ENCODE results near the gene SLC15A4. TPM values are rescaled to one million over a fixed set of nuclear protein-coding genes. Genes with fewer than 3 reads are reported as not detected.

SLC15A4 gene
- total RNA-seq, 2 donors from 2014 or later = 116 to 165 TPM

- peaks cover 23 to 53% of the 10 kb centered on the region in 2 donors for H3K4me1 ChIP-seq (ENCODE audit: control insufficient read depth in 1 of 2, low read depth in 2 of 2)
- no peaks in the 10 kb centered on the region for H3K27me3 ChIP-seq (replicated peaks; ENCODE audit: insufficient read depth)
- peaks cover 61% of the 10 kb centered on the region for H3K36me3 ChIP-seq
- DNase-seq (ENCODE audit: low spot score) (no peak), ATAC-seq (ENCODE audit: insufficient number of reproducible peaks, low FRiP score, low read depth) (no peak)
- peak overlapping the region in 1 of 2 donors; percentile 82 for H3K27ac ChIP-seq
- H3K9me3 ChIP-seq = no peaks in the 10 kb centered on the region
- TF ChIP-seq, protein P1, sequence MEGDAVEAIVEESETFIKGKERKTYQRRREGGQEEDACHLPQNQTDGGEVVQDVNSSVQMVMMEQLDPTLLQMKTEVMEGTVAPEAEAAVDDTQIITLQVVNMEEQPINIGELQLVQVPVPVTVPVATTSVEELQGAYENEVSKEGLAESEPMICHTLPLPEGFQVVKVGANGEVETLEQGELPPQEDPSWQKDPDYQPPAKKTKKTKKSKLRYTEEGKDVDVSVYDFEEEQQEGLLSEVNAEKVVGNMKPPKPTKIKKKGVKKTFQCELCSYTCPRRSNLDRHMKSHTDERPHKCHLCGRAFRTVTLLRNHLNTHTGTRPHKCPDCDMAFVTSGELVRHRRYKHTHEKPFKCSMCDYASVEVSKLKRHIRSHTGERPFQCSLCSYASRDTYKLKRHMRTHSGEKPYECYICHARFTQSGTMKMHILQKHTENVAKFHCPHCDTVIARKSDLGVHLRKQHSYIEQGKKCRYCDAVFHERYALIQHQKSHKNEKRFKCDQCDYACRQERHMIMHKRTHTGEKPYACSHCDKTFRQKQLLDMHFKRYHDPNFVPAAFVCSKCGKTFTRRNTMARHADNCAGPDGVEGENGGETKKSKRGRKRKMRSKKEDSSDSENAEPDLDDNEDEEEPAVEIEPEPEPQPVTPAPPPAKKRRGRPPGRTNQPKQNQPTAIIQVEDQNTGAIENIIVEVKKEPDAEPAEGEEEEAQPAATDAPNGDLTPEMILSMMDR (IDR thresholded peaks at IDR 0.05) = no peak
- no peak overlapping the region for H3K4me3 ChIP-seq
Measured at GRCh38 chr12:128798571-128799341, 25.0 kb downstream of the SLC15A4 start.

- H3K4me1 ChIP-seq (ENCODE audit: control insufficient read depth in 1 of 2, low read depth in 2 of 2) = peaks cover 23 to 46% of the 10 kb centered on the region in 2 donors
- no peak overlapping the region for H3K4me3 ChIP-seq
- DNase-seq (ENCODE audit: low spot score) (no peak), ATAC-seq (ENCODE audit: insufficient number of reproducible peaks, low FRiP score, low read depth) (no peak)
- no peaks in the 10 kb centered on the region for H3K27me3 ChIP-seq (replicated peaks; ENCODE audit: insufficient read depth)
- H3K9me3 ChIP-seq = no peaks in the 10 kb centered on the region
- TF ChIP-seq, protein P1 (IDR thresholded peaks at IDR 0.05) = no peak
- H3K27ac ChIP-seq = peak overlapping the region in 1 of 2 donors; percentile 82
- H3K36me3 ChIP-seq = peaks cover 68% of the 10 kb centered on the region
Measured at GRCh38 chr12:128797119-128798118, 26.3 kb downstream of the SLC15A4 start.

- TF ChIP-seq, protein P1 (IDR thresholded peaks at IDR 0.05) = no peak
- peak overlapping the region in 1 of 2 donors; percentile 82 for H3K27ac ChIP-seq
- no peak overlapping the region for H3K4me3 ChIP-seq
- ATAC-seq (ENCODE audit: insufficient number of reproducible peaks, low FRiP score, low read depth) (no peak), DNase-seq (ENCODE audit: low spot score) (no peak)
- peaks cover 14 to 38% of the 10 kb centered on the region in 2 donors for H3K4me1 ChIP-seq (ENCODE audit: control insufficient read depth in 1 of 2, low read depth in 2 of 2)
- no peaks in the 10 kb centered on the region for H3K27me3 ChIP-seq (replicated peaks; ENCODE audit: insufficient read depth)
- H3K36me3 ChIP-seq = peaks cover 72% of the 10 kb centered on the region
- no peaks in the 10 kb centered on the region for H3K9me3 ChIP-seq
Measured at GRCh38 chr12:128796439-128797118, 27.2 kb downstream of the SLC15A4 start.

- Histone ChIP-seq H3K9me3 (no peaks in the 10 kb centered on the region), H3K4me1 (ENCODE audit: control insufficient read depth in 1 of 2, low read depth in 2 of 2) (peaks cover 6 to 31% of the 10 kb centered on the region in 2 donors), H3K27me3 (replicated peaks; ENCODE audit: insufficient read depth) (no peaks in the 10 kb centered on the region), H3K36me3 (peaks cover 72% of the 10 kb centered on the region), H3K4me3 (no peak overlapping the region), H3K27ac (peak overlapping the region in 1 of 2 donors; percentile 36)
- TF ChIP-seq, protein P1 (IDR thresholded peaks at IDR 0.05) = no peak
- no peak for DNase-seq (ENCODE audit: low spot score)
- ATAC-seq (ENCODE audit: insufficient number of reproducible peaks, low FRiP score, low read depth) = no peak
Measured at GRCh38 chr12:128795530-128796361, 28.0 kb downstream of the SLC15A4 start.
